Gastrocnemius medialis (tissue), 4 donors: ENCODE results near the gene SERINC2. TPM values are rescaled to one million over a fixed set of nuclear protein-coding genes. Genes with fewer than 3 reads are reported as not detected.

Experiments
- ATAC-seq, 2 donors: fragments of 150-250 bp; one replicate each; pipeline ENCODE4 v1.9.1; 2016
- DNase-seq, 2 donors: peaks; one replicate each; pipeline ENCODE4 v3.0.0-alpha.2; 2019
- H3K27ac ChIP-seq, 4 donors: fragments of 200-600 bp; sonication (generic); 1 replicate in 1 of 4; 2 replicates in 3 of 4; pipeline ENCODE4 v1.5.1; 2016 to 2018; ENCODE audit warnings: mild to moderate bottlenecking in 2 of 4, moderate library complexity in 1 of 4
- H3K27me3 ChIP-seq, 3 donors: fragments of 200-600 bp; sonication (generic) in 2 of 3; 1 replicate in 1 of 3; 2 replicates in 2 of 3; pipeline versions ENCODE4 v1.5.1 to v1.6.0; 2016 to 2019; ENCODE audit warnings: mild to moderate bottlenecking in 1 of 3, moderate library complexity in 1 of 3
- H3K36me3 ChIP-seq, 2 donors: fragments of 200-600 bp; sonication (generic) in 1 of 2; one replicate each; pipeline ENCODE4 v1.5.1; 2017 to 2018
- H3K4me1 ChIP-seq, 2 donors: fragments of 200-600 bp; sonication (generic) in 1 of 2; one replicate each; pipeline ENCODE4 v1.5.1; 2016 to 2017; ENCODE audit warnings: mild to moderate bottlenecking in 2 of 2
- H3K4me3 ChIP-seq, 4 donors: fragments of 200-600 bp; sonication (generic) in 3 of 4; 1 replicate in 1 of 4; 2 replicates in 3 of 4; pipeline ENCODE4 v1.5.1; 2016 to 2019; ENCODE audit warnings: mild to moderate bottlenecking in 2 of 4
- H3K9me3 ChIP-seq, 3 donors: fragments of 200-600 bp; sonication (generic) in 2 of 3; 1 replicate in 1 of 3; 2 replicates in 2 of 3; pipeline ENCODE4 v1.5.1; 2016 to 2019
- CTCF ChIP-seq, 5 experiments: fragments of 450-650 bp in 3 of 5; fragments of 200-600 bp in 2 of 5; sonication (generic) in 2 of 5; IDR thresholded peaks in 4 of 5; conservative IDR thresholded peaks in 1 of 5; 1 replicate in 4 of 5; 2 replicates in 1 of 5; pipeline ENCODE4 v1.5.1; 2016 to 2019; ENCODE audit warnings: antibody characterized with exemption in 5 of 5, mild to moderate bottlenecking in 3 of 5, moderate library complexity in 3 of 5
- POLR2A ChIP-seq, 2 donors: fragments of 450-650 bp; IDR thresholded peaks; one replicate each; pipeline ENCODE4 v1.6.1; 2017; ENCODE audit warnings: antibody characterized with exemption in 2 of 2, mild to moderate bottlenecking in 2 of 2, moderate library complexity in 2 of 2
- in situ Hi-C, 4 donors: fragments of 200-750 bp; cut with MboI; loops; one replicate each; pipeline versions ENCODE4 v1.15.0 to v1.8.0; 2017; ENCODE audit warnings: low sequenced_read_pairs in 4 of 4
- intact Hi-C: fragments of 100-400 bp; cut with DNase I; formaldehyde crosslinking; loops from one replicate; pipeline ENCODE4 v1.15.1; 2023; ENCODE audit warnings: low total_unique reads
- total RNA-seq, 4 donors: library from RNA; depleted of rRNA; stranded (reverse); fragments of >200 nt; gene quantifications; one replicate each; pipeline versions ENCODE4 v1.1.0 to v1.2.3, GENCODE V29; 2016

The SERINC2 gene
- total RNA-seq, 4 donors from 2014 or later, result 21.2 to 53.4 (median 35.9) TPM

- Histone ChIP-seq H3K36me3 (no peaks in the 10 kb centered on the region), H3K27ac (peak overlapping the region in 1 of 4 donors; percentile 25), H3K4me3 (no peak overlapping the region), H3K4me1 (no peaks in the 10 kb centered on the region), H3K9me3 (no peaks in the 10 kb centered on the region), H3K27me3 (no peaks in the 10 kb centered on the region)
- ATAC-seq (no peak), DNase-seq (no peak)
- no peak for TF ChIP-seq CTCF (IDR thresholded peaks at IDR 0.05 in 4 of 5, conservative IDR thresholded peaks at IDR 0.05 in 1 of 5)
- no peak for TF ChIP-seq POLR2A (IDR thresholded peaks at IDR 0.05)
- intact Hi-C loops, result no loop called here
- in situ Hi-C loops, result no loop called here
Measured at GRCh38 chr1:31482482-31483011, 69.5 kb downstream of the SERINC2 start.

GRCh38 chr1:31483012-31483946 is 70.3 kb downstream of the SERINC2 start:
- peak overlapping the region in 1 of 4 donors; percentile 25 for H3K27ac ChIP-seq
- intact Hi-C loops (no loop called here), in situ Hi-C loops (no loop called here)
- H3K4me1 ChIP-seq, result no peaks in the 10 kb centered on the region
- TF ChIP-seq CTCF (IDR thresholded peaks at IDR 0.05 in 4 of 5, conservative IDR thresholded peaks at IDR 0.05 in 1 of 5), result no peak
- peak in 1 of 2 donors; percentile 23 for TF ChIP-seq POLR2A (IDR thresholded peaks at IDR 0.05)
- no peaks in the 10 kb centered on the region for H3K27me3 ChIP-seq
- H3K36me3 ChIP-seq, result no peaks in the 10 kb centered on the region
- peak; percentile 47 to 55 for DNase-seq
- no peak overlapping the region for H3K4me3 ChIP-seq
- peak; percentile 96 for ATAC-seq
- H3K9me3 ChIP-seq, result no peaks in the 10 kb centered on the region

Other genes with a start within 250 kb of the SERINC2 start
- gene NKAIN1, start 173.3 kb upstream of the SERINC2 start, total RNA-seq, result 1 to 10 TPM; 1.4 to 4.6 (median 4.0) TPM
- 10 to 100 TPM; 21.9 to 32.1 (median 23.6) TPM for gene SNRNP40, start 116.4 kb upstream of the SERINC2 start, total RNA-seq
- gene ZCCHC17, start 116.2 kb upstream of the SERINC2 start, total RNA-seq, result 10 to 100 TPM; 14.0 to 26.8 (median 17.5) TPM
- 1,000 to 10,000 TPM in 3 of 4 donors, 100 to 1,000 TPM in 1; 886 to 2,424 (median 1,240) TPM for gene FABP3, start 40.1 kb upstream of the SERINC2 start, total RNA-seq
- 100 to 1,000 TPM in 2 of 4 donors, 10 to 100 TPM in 2; 50.3 to 120 (median 105) TPM for gene TINAGL1, start 163.3 kb downstream of the SERINC2 start, total RNA-seq
- gene HCRTR1, start 204.5 kb downstream of the SERINC2 start, total RNA-seq, result under 1 TPM in 1 of 4 donors, not detected in 3; 0.59 TPM
- 10 to 100 TPM; 29.5 to 53.1 (median 42.7) TPM for gene PEF1, start 231.7 kb downstream of the SERINC2 start, total RNA-seq